Esophagus (tissue), 2 donors: Measurements from ENCODE around the gene TPRG1L. TPM values are rescaled to one million over a fixed set of nuclear protein-coding genes. Genes with fewer than 3 reads are reported as not detected.

Source experiments
- H3K27ac ChIP-seq, 2 donors: one replicate each; pipeline ENCODE4 v1.5.1; 2013; ENCODE audit warnings: low read depth in 2 of 2, mild to moderate bottlenecking in 2 of 2, inconsistent platforms in 1 of 2, low read length in 1 of 2, moderate library complexity in 1 of 2
- H3K27me3 ChIP-seq, 2 donors: one replicate each; pipeline ENCODE4 v1.6.1; 2013; ENCODE audit warnings: low read length in 2 of 2, control low read depth in 1 of 2, mild to moderate bottlenecking in 1 of 2; ENCODE audit not compliant: insufficient read depth in 2 of 2, control insufficient read depth in 1 of 2
- H3K36me3 ChIP-seq, 2 donors: one replicate each; pipeline ENCODE4 v1.6.1; 2013; ENCODE audit warnings: low read length in 1 of 2; ENCODE audit not compliant: control insufficient read depth in 2 of 2, insufficient read depth in 2 of 2
- H3K4me1 ChIP-seq, 2 donors: one replicate each; pipeline ENCODE4 v1.6.1; 2013; ENCODE audit warnings: low read length in 1 of 2; ENCODE audit not compliant: control insufficient read depth in 2 of 2, insufficient read depth in 2 of 2
- H3K4me3 ChIP-seq, 2 donors: one replicate each; pipeline ENCODE4 v1.5.1; 2013; ENCODE audit warnings: low read length in 2 of 2, mild to moderate bottlenecking in 2 of 2, low read depth in 1 of 2, moderate library complexity in 1 of 2
- H3K9me3 ChIP-seq, 2 donors: one replicate each; pipeline ENCODE4 v1.6.1; 2013; ENCODE audit warnings: mild to moderate bottlenecking in 2 of 2, low read depth in 1 of 2, low read length in 1 of 2, moderate library complexity in 1 of 2; ENCODE audit not compliant: control insufficient read depth in 2 of 2, insufficient read depth in 1 of 2
- WGBS, 2 donors: extraction: QIAGEN DNeasy Blood & Tissue Kit; methylation state at CpG; one replicate each; pipeline ENCODE4 v1.1.7; 2013; 5-methylcytosine and 5-hydroxymethylcytosine counted together
- polyA plus RNA-seq, 2 donors: library from polyadenylated mRNA; stranded (reverse); fragments of 200-250 nt; gene quantifications; one replicate each; pipeline ENCODE4 v1.2.3, GENCODE V29; 2013
- donor health status: healthy with polysubstance abuse.
- donor health status: Bipolar disorder and iron deficiency.

Gene TPRG1L
- polyA plus RNA-seq, 2 donors = 20.1 to 32.8 TPM

DNA sequence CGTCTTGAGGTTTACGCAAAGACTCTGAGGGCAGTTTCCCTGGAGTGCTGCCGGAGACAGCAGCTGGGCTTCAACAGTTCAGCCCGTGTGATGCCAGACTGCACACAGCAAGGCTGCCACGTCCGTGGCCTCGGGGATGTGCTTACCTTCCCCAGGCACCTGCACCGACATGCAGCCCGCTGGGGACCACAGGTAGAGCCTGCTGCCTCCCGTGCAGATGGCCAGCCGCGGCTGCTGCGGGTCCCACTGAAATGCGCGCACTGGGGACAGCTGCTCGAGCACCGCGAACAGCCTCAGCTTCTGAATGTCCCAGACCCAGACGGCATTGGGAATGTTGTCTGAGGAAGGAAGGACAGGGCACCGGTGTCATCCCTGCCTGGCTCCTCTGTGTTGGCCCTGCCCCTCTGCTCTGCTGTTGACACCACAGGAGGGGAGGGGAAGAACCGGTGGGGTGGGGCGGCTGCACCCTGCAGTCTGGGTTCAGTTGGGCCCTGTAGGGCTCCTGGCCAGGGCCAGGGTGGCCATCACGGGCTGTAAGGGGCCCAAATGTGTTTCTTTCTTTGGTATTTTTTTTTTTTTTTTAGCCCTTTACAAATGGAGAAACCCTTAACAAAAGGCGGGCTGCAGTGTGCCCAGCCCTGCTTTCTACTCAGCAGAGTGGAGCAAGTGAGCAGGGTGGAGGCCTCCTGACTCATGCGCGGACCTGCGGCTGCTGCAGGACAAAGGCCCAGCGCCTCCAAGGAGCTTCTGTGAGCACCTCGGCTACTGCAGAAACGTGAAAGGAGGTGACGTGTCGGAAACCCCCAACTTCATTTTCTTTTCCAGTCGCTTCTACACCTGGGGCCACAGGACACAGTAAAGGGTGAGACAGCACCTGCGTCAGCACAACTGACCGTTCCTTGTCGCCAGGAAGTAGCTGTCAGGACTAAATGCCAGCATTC is 6.8 kb downstream of the TPRG1L start:
- H3K9me3 ChIP-seq = no peaks in the 10 kb centered on the region
- no peaks in the 10 kb centered on the region for H3K27me3 ChIP-seq
- no peak overlapping the region for H3K4me3 ChIP-seq
- WGBS, 2 donors = 62 to 77% methylated on average over 36 of the region's 36 CpGs
- H3K27ac ChIP-seq = peak overlapping the region; percentile 22 to 44
- peaks cover 0 to 7% of the 10 kb centered on the region in 2 donors for H3K4me1 ChIP-seq
- peaks cover 12 to 57% of the 10 kb centered on the region in 2 donors for H3K36me3 ChIP-seq

DNA sequence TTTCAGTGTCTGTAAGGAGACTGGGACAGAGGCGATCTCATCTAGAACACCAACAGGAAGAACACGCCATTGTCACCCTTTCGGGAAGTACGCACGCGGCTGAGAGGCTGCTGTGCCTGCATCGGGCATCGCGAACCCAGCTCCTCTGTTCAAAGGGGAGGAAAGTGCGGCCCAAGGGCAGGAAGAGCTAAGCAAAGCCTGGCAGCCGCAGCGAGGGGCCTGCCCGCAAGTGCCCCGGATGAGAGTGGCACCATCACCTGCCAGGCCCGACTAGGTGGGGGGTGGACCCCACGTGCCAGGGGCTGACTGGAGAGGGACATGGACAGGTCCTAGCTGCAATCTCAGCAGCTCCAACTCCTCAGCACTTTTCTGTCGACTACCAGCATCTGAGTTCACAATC is 7.5 kb downstream of the TPRG1L start:
- Histone ChIP-seq H3K27ac (peak overlapping the region; percentile 11 to 14), H3K27me3 (no peaks in the 10 kb centered on the region), H3K9me3 (no peaks in the 10 kb centered on the region), H3K4me1 (peaks cover 0 to 7% of the 10 kb centered on the region in 2 donors), H3K36me3 (peaks cover 12 to 63% of the 10 kb centered on the region in 2 donors), H3K4me3 (no peak overlapping the region)
- whole genome bisulfite sequencing, 2 donors = 87 to 92% methylated on average over 16 to 17 of the region's 17 CpGs

DNA sequence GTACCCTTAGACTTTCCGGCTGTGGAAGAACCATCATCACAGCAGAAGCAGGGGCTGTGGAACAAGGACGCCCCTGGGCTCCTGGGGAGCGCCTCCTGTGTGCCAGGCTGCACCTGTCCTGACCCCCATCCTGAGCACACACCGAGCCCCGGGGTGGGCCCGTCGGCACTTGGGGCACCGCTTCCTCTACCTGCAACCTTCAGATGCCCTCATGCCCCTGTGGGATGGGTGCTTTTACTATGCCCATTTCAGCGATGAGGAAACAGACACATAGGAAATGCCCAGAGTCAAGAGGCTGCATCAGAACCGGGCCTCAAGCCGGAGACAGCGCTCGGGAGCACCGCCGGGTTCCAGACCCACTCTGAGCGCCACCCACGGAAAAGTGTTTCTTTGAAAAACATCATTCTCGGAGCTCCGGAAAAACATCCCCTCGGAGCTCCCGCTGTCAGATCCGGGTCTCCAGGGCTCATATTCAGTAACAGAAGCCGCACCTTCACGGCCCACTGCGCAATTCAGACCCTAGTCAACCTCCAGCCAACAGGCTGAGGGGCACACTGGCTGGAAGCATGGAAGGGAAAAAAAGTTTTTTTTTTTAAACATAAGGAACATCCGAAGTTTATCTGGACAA is 8.0 kb downstream of the TPRG1L start:
- no peak overlapping the region for H3K27ac ChIP-seq
- H3K4me1 ChIP-seq = peaks cover 0 to 7% of the 10 kb centered on the region in 2 donors
- H3K27me3 ChIP-seq = no peaks in the 10 kb centered on the region
- H3K9me3 ChIP-seq = no peaks in the 10 kb centered on the region
- peaks cover 12 to 59% of the 10 kb centered on the region in 2 donors for H3K36me3 ChIP-seq
- no peak overlapping the region for H3K4me3 ChIP-seq
- 94% methylated on average over 26 of the region's 26 CpGs for WGBS, 2 donors

DNA sequence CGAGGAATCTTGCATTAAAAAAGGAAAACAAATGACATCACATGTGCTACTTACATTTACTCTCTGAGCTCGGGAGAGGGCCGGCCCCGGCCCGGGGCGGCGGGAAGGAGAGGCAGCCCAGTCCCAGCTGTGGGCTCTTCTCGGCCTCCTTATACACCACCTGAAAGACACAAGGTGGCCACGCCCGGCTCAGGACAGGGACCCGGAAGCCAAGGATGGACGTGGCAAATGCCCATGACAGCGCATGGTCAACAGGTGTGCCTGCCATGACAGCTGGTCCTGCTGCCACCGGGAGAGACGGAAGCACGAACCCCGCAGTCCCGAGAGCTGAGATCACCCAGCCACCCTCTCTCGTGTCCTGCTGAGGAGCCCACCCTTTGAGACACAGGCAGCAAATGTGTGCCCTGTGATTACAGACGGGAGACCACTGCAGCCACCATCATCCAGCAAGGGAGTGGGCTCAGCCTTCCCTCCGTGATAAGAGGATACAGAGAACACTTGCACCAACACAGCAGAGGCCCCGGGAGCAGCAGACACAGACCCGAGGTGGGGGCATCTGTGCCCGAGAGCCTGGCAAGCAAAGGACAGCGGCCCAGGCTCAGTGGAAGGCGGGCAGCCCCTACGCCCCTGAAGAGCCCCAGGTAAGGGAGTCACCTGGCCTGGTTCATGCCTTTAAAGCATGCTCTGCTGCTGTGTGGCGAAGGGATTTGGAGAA is 8.7 kb downstream of the TPRG1L start:
- Histone ChIP-seq H3K27me3 (no peaks in the 10 kb centered on the region), H3K27ac (no peak overlapping the region), H3K4me1 (peaks cover 0 to 7% of the 10 kb centered on the region in 2 donors), H3K36me3 (peaks cover 8 to 57% of the 10 kb centered on the region in 2 donors), H3K4me3 (no peak overlapping the region), H3K9me3 (no peaks in the 10 kb centered on the region)
- 94 to 95% methylated on average over 28 of the region's 28 CpGs for WGBS, 2 donors

DNA sequence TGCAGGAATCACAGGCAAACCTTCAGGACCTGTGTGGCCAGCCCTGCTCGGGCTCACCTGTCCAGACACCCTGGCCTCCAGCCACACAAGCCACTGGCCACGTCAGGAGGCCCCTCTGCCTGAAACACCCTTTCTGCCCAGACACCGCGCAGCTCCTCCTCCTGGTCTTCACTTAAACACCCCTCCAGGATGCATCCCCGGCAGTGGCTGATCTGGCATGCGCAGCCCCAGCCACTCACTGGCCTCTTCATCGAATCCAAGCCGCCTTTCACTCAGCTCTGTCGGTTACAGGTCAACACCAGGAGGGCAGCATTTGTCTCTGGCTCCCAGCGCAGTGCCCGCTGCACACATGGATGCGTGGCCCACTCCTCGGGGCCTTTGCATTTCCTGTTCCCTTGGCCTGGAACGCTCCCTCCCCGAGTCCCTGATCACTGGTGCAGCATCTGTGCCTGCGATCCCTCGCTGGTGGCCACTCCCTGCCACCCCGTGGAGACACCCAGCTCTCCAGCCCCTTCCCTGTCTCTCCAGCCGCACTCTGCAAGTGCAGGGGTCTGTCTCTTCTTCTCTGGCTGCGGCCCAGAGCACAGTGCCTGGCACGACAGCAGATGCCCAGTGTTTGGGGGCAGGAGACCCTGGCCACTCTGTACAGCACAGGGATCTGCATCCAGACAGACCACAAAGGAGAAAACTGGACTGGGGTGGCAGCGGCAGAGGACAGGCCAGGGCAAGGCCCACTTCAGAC is 9.4 kb downstream of the TPRG1L start:
- Histone ChIP-seq H3K4me3 (no peak overlapping the region), H3K9me3 (no peaks in the 10 kb centered on the region), H3K27me3 (no peaks in the 10 kb centered on the region), H3K27ac (no peak overlapping the region), H3K4me1 (peaks cover 0 to 7% of the 10 kb centered on the region in 2 donors), H3K36me3 (peaks cover 4 to 55% of the 10 kb centered on the region in 2 donors)
- WGBS, 2 donors = 93 to 94% methylated on average over 22 of the region's 22 CpGs

DNA sequence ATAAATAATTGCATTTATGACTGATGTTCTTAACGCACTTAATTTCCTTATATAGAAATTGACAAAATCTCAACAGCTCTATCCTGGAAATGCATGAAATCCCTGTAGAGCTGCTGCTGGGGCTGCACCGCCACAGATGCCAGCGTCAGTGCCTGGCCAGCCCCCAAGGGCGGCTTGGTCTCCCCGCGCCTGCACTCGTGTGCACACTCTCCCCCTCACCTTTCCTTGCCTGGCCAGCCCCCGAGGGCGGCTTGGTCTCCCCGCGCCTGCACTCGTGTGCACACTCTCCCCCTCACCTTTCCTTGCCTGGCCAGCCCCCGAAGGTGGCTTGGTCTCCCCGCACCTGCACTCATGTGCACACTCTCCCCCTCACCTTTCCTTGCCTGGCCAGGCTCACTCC is 11.3 kb downstream of the TPRG1L start:
- H3K9me3 ChIP-seq = no peaks in the 10 kb centered on the region
- no peaks in the 10 kb centered on the region for H3K27me3 ChIP-seq
- H3K36me3 ChIP-seq = peaks cover 4 to 55% of the 10 kb centered on the region in 2 donors
- WGBS, 2 donors = 92 to 94% methylated on average over 14 of the region's 14 CpGs
- no peak overlapping the region for H3K27ac ChIP-seq
- H3K4me1 ChIP-seq = peaks cover 0 to 7% of the 10 kb centered on the region in 2 donors
- no peak overlapping the region for H3K4me3 ChIP-seq

DNA sequence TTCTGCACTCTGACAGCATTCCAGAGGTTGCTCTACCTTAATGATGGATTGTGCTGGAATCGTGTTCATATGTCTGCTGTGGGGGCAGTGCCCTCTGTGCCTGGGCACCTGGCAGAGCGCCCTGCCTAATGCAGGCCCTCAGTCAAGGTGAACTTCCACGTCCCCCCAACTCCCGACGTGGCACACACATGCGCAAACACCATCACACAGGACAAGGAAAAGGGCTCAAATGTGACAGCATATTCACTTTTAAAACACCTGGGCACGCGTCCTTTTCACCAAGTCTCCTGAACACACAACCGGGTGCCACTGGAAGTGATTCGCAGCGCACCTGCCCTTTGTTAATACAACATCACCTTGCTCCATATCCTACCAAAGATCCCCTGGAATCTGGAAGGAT is 11.7 kb downstream of the TPRG1L start:
- H3K27ac ChIP-seq = no peak overlapping the region
- peaks cover 0 to 7% of the 10 kb centered on the region in 2 donors for H3K4me1 ChIP-seq
- H3K36me3 ChIP-seq = peaks cover 4 to 56% of the 10 kb centered on the region in 2 donors
- H3K27me3 ChIP-seq = no peaks in the 10 kb centered on the region
- no peak overlapping the region for H3K4me3 ChIP-seq
- 94% methylated on average over 11 of the region's 11 CpGs for WGBS, 2 donors
- no peaks in the 10 kb centered on the region for H3K9me3 ChIP-seq

DNA sequence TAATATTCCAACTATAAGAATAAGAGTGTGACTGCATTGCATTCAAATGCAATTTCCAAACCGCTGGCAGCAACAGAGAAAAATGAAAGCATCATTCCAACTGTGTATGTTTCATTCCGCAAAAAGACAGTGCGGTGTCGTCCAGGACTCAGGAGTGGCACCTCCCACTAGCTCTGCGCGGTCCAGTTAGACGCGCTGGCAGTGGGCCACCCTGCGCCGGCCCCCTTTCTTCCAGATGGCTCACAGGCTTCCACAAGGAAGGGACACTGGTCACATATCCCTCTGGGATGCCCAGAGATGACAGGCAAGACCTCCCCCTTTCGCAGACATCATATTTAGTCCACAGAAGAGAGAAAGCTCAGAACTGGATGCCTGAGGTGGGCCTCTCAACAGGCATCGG is 13.2 kb downstream of the TPRG1L start:
- H3K36me3 ChIP-seq = peaks cover 1 to 50% of the 10 kb centered on the region in 2 donors
- no peak overlapping the region for H3K4me3 ChIP-seq
- WGBS, 2 donors = 96 to 97% methylated on average over 12 of the region's 12 CpGs

DNA sequence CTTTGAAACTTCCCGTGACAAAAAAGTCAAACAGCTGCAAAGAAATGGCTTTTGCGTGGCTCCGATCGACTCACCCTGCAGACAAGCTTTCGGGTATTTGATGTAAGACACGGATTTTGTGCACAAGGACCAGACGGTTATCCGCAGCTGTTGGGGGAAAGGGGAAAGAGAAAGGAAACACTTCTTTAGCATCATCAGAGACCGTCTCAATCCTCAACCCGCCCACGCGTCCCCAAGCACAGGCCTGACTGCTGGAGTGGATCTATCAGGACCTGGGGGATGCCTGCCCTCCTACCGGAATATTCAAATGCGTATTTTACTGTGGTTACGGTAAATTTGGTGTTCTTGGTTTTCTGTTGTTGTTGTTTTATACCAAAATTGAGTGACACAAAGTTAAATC is 13.9 kb downstream of the TPRG1L start:
- no peak overlapping the region for H3K4me3 ChIP-seq
- H3K9me3 ChIP-seq = no peaks in the 10 kb centered on the region
- no peaks in the 10 kb centered on the region for H3K27me3 ChIP-seq
- WGBS, 2 donors = 93 to 94% methylated on average over 15 of the region's 15 CpGs
- H3K4me1 ChIP-seq = no peaks in the 10 kb centered on the region
- H3K36me3 ChIP-seq = peaks cover 0 to 48% of the 10 kb centered on the region in 2 donors
- no peak overlapping the region for H3K27ac ChIP-seq

More for the DNA sequence above, 13.2 kb downstream of the TPRG1L start:
- no peaks in the 10 kb centered on the region for H3K4me1 ChIP-seq
- no peak overlapping the region for H3K27ac ChIP-seq
- no peaks in the 10 kb centered on the region for H3K9me3 ChIP-seq
- H3K27me3 ChIP-seq = no peaks in the 10 kb centered on the region
